B cell (primary cell): ENCODE data around the gene PARD6A. TPM values are rescaled to one million over a fixed set of nuclear protein-coding genes. Genes with fewer than 3 reads are reported as not detected.

Source experiments
- ATAC-seq: fragments of 200-7000 bp; cut with Tn5 transposase; one replicate; pipeline ENCODE4 v1.10.0; 2021; ENCODE audit warnings: low read depth, mild to moderate bottlenecking, moderate number of reproducible peaks, moderate library complexity
- CTCF ChIA-PET: fragments of 350-600 bp; sonication (Branson Sonifier 250); formaldehyde crosslinking; loops from one replicate; lab custom pipeline; 2021; ENCODE audit warnings: antibody characterized with exemption, inconsistent platforms; lab: Charles Lee
- POLR2A ChIA-PET: fragments of 350-600 bp; sonication (Branson Sonifier 250); formaldehyde crosslinking; loops from one replicate; lab custom pipeline; 2021; ENCODE audit warnings: antibody characterized with exemption; lab: Charles Lee
- DNase-seq: peaks from one replicate; pipeline ENCODE4 v3.0.0; 2013
- H2AFZ ChIP-seq: 2 replicates; pipeline ENCODE4 v1.6.1; 2012; ENCODE audit warnings: mild to moderate bottlenecking, low read depth, low read length; ENCODE audit not compliant: insufficient read depth, poor library complexity, severe bottlenecking
- H3K27ac ChIP-seq, 2 donors: 1 replicate in 1 of 2; 2 replicates in 1 of 2; pipeline ENCODE4 v1.5.1; 2012 to 2013; ENCODE audit warnings: low read length in 2 of 2, mild to moderate bottlenecking in 2 of 2, moderate library complexity in 1 of 2
- H3K27me3 ChIP-seq, 4 experiments: fragments of 200-600 bp in 1 of 4; sonication (generic) in 1 of 4; replicated peaks in 1 of 4; 1 replicate in 2 of 4; 2 replicates in 2 of 4; pipeline versions ENCODE4 v1.6.1 to v1.7.0; 2013 to 2016; ENCODE audit warnings: low read length in 3 of 4, mild to moderate bottlenecking in 2 of 4, mixed read lengths in 1 of 4, moderate library complexity in 1 of 4; ENCODE audit not compliant: insufficient read depth in 4 of 4, control insufficient read depth in 3 of 4; ENCODE audit errors: control extremely low read depth in 1 of 4
- H3K36me3 ChIP-seq, 2 experiments: replicated peaks in 1 of 2; 1 replicate in 1 of 2; 2 replicates in 1 of 2; pipeline versions ENCODE4 v1.6.1 to v1.7.1; 2013; ENCODE audit warnings: low read length in 1 of 2; ENCODE audit not compliant: insufficient read depth in 2 of 2, control insufficient read depth in 1 of 2; ENCODE audit errors: control extremely low read depth in 1 of 2, extremely low read depth in 1 of 2
- H3K4me1 ChIP-seq, 2 donors: fragments of 200-600 bp in 1 of 2; sonication (generic) in 1 of 2; 1 replicate in 1 of 2; 2 replicates in 1 of 2; pipeline versions ENCODE4 v1.5.1 to v1.6.1; 2013 to 2017; ENCODE audit warnings: low read length in 2 of 2; ENCODE audit not compliant: control insufficient read depth in 2 of 2, insufficient read depth in 2 of 2
- H3K4me2 ChIP-seq: replicated peaks from 2 replicates; pipeline ENCODE3; 2012; ENCODE audit warnings: mild to moderate bottlenecking, low read depth, low read length; ENCODE audit not compliant: poor library complexity, severe bottlenecking
- H3K4me3 ChIP-seq, 5 experiments: fragments of 200-600 bp in 1 of 5; sonication (generic) in 1 of 5; 1 replicate in 3 of 5; 2 replicates in 2 of 5; pipeline versions ENCODE4 v1.5.1 to v1.7.0; 2011 to 2016; ENCODE audit warnings: low read length in 4 of 5, mild to moderate bottlenecking in 4 of 5, low read depth in 2 of 5, control low read depth in 1 of 5, moderate library complexity in 1 of 5; ENCODE audit not compliant: insufficient read depth in 1 of 5; ENCODE audit errors: control extremely low read depth in 1 of 5, extremely low read depth in 1 of 5
- H3K79me2 ChIP-seq: fragments of 200-600 bp; sonication (generic); one replicate; pipeline ENCODE4 v1.6.0; 2016; ENCODE audit warnings: low read length; ENCODE audit not compliant: control insufficient read depth, insufficient read depth
- H3K9ac ChIP-seq: fragments of 200-600 bp; sonication (generic); 2 replicates; pipeline ENCODE4 v1.6.1; 2017; ENCODE audit warnings: mild to moderate bottlenecking, low read length, moderate library complexity
- H3K9me3 ChIP-seq, 3 donors: one replicate each; pipeline versions ENCODE4 v1.6.1 to v1.7.1; 2013; ENCODE audit warnings: low read length in 2 of 3; ENCODE audit not compliant: control insufficient read depth in 2 of 3, insufficient read depth in 1 of 3; ENCODE audit errors: control extremely low read depth in 1 of 3
- H4K20me1 ChIP-seq: 2 replicates; pipeline ENCODE4 v1.6.0; 2012; ENCODE audit warnings: mild to moderate bottlenecking, low read length; ENCODE audit not compliant: insufficient read depth, control insufficient read depth, poor library complexity, severe bottlenecking
- H3K27ac Mint-ChIP-seq: one replicate; pipeline ENCODE4 v1.8.0; 2021; ENCODE audit warnings: mixed read lengths
- H3K27me3 Mint-ChIP-seq: one replicate; pipeline ENCODE4 v1.8.0; 2021; ENCODE audit warnings: mixed read lengths
- H3K4me1 Mint-ChIP-seq: one replicate; pipeline ENCODE4 v1.8.0; 2021; ENCODE audit warnings: mixed read lengths
- H3K4me3 Mint-ChIP-seq: one replicate; pipeline ENCODE4 v1.8.0; 2021; ENCODE audit warnings: mixed read lengths
- H3K9me3 Mint-ChIP-seq: one replicate; pipeline ENCODE4 v1.8.0; 2022; ENCODE audit warnings: mixed read lengths; ENCODE audit not compliant: insufficient read depth
- CTCF ChIP-seq: fragments of 200-600 bp; IDR thresholded peaks from one replicate; pipeline ENCODE4 v1.8.0; 2022; ENCODE audit warnings: antibody characterized with exemption, mild to moderate bottlenecking
- EZH2 ChIP-seq: IDR thresholded peaks from 2 replicates; pipeline ENCODE4 v1.6.1; 2012; ENCODE audit warnings: borderline replicate concordance, low read depth, mild to moderate bottlenecking, moderate library complexity, low read length; ENCODE audit not compliant: insufficient read depth, poor library complexity, severe bottlenecking
- WGBS: methylation state at CpG from one replicate; pipeline ENCODE4 v1.1.5; 2013; ENCODE audit warnings: missing lambda C conversion rate; ENCODE audit not compliant: insufficient coverage; 5-methylcytosine and 5-hydroxymethylcytosine counted together
- intact Hi-C: fragments of 100-400 bp; cut with micrococcal nuclease; formaldehyde crosslinking; loops from one replicate; pipeline ENCODE4 v1.10.0; 2022
- polyA plus RNA-seq: library from polyadenylated mRNA; depleted of rRNA; stranded (reverse); fragments of >200 nt; gene quantifications from 2 replicates; pipeline ENCODE4 v1.2.3, GENCODE V29; 2012
- total RNA-seq, 2 donors: library from RNA; stranded (reverse); fragments of 120-200 nt in 1 of 2; gene quantifications; 1 replicate in 1 of 2; 2 replicates in 1 of 2; pipeline versions ENCODE4 v1.2.3 to v1.2.4, GENCODE V29; 2013 to 2022

PARD6A gene
- total and polyA plus RNA-seq, 2 donors (not counting 1 experiment from before 2014, with no cell fraction given) = 14.8 to 15.9 TPM

GRCh38 chr16:67661101-67661761, 471 bp downstream of the PARD6A start:
- Histone ChIP-seq H3K79me2 (peaks cover 8% of the 10 kb centered on the region), H4K20me1 (peaks cover 12% of the 10 kb centered on the region), H2AFZ (peak overlapping the region; percentile 81), H3K27ac (peak overlapping the region; percentile 64 to 79), H3K36me3 (peaks cover 0 to 21% of the 10 kb centered on the region in 2 experiments), H3K4me1 (peaks cover 20 to 31% of the 10 kb centered on the region in 2 donors), H3K9ac (peak overlapping the region; percentile 73), H3K4me3 (peak overlapping the region; percentile 48 to 98 (median 81)), H3K9me3 (no peaks in the 10 kb centered on the region), H3K4me2 (peak overlapping the region; percentile 99), H3K27me3 (no peaks in the 10 kb centered on the region)
- ATAC-seq (no peak), DNase-seq (no peak)
- Mint-ChIP-seq H3K27ac (peak overlapping the region; percentile 88), H3K27me3 (no peaks in the 10 kb centered on the region), H3K4me1 (peaks cover 39% of the 10 kb centered on the region), H3K9me3 (no peaks in the 10 kb centered on the region), H3K4me3 (peak overlapping the region; percentile 97)
- WGBS = 10% methylated on average over 37 of the region's 39 CpGs
- no peak for TF ChIP-seq CTCF
- no peak for TF ChIP-seq EZH2
- ChIA-PET POLR2A (interaction anchor here (0.5 to 1.5 kb wide), 4 partner anchors 99 to 274 kb away, joined by 3 to 7 read pairs (median 4); partner anchors contain the start of gene CTCF), CTCF (interaction anchor here (1.3 to 2.2 kb wide), 6 partner anchors 8 to 180 kb away, joined by 3 to 23 read pairs (median 4); partner anchors contain the start of genes ATP6V0D1, CARMIL2 and CTCF)
- intact Hi-C loops = loop anchor here (2.0 to 10.0 kb wide), 3 partner anchors 182 to 1474 kb away; partner anchors contain the start of genes CHTF8, FHOD1, SLC9A5 and THAP11
